Effector memory CD8-positive, alpha-beta T cell (primary cell): ENCODE results near the gene DCT.

Source experiments
- ATAC-seq: fragments of 150-1000 bp; cut with Tn5 transposase; replicated peaks from 2 replicates; pipeline ENCODE4 v1.10.0; 2021; ENCODE audit warnings: mild to moderate bottlenecking, moderate library complexity
- DNase-seq, 3 experiments: peaks; one replicate each; pipeline ENCODE4 v3.0.0; 2021
- H3K27ac Mint-ChIP-seq, 2 donors: one replicate each; pipeline ENCODE4 v1.8.0; 2022; ENCODE audit warnings: mild to moderate bottlenecking in 2 of 2, mixed read lengths in 2 of 2, moderate library complexity in 2 of 2
- H3K27me3 Mint-ChIP-seq, 2 donors: one replicate each; pipeline ENCODE4 v1.8.0; 2022; ENCODE audit warnings: mixed read lengths in 2 of 2
- H3K36me3 Mint-ChIP-seq: one replicate; pipeline ENCODE4 v1.8.0; 2022; ENCODE audit warnings: mild to moderate bottlenecking, moderate library complexity, mixed read lengths; ENCODE audit not compliant: insufficient read depth
- H3K4me1 Mint-ChIP-seq, 2 donors: one replicate each; pipeline ENCODE4 v1.8.0; 2022; ENCODE audit warnings: low read depth in 2 of 2, mixed read lengths in 2 of 2
- H3K4me3 Mint-ChIP-seq, 2 donors: one replicate each; pipeline ENCODE4 v1.8.0; 2022; ENCODE audit warnings: mild to moderate bottlenecking in 2 of 2, mixed read lengths in 2 of 2, moderate library complexity in 2 of 2
- H3K9me3 Mint-ChIP-seq, 2 donors: one replicate each; pipeline ENCODE4 v1.8.0; 2022; ENCODE audit warnings: mixed read lengths in 2 of 2

DCT gene

GRCh38 chr13:94431987-94432386 lies 47.5 kb downstream of the DCT start:
- Mint-ChIP-seq H3K4me1 (no peaks in the 10 kb centered on the region), H3K27ac (no peak overlapping the region), H3K4me3 (no peak overlapping the region), H3K27me3 (peaks cover 0 to 6% of the 10 kb centered on the region in 2 donors), H3K9me3 (no peaks in the 10 kb centered on the region), H3K36me3 (no peaks in the 10 kb centered on the region)
- DNase-seq (no peak), ATAC-seq (no peak)

DNA sequence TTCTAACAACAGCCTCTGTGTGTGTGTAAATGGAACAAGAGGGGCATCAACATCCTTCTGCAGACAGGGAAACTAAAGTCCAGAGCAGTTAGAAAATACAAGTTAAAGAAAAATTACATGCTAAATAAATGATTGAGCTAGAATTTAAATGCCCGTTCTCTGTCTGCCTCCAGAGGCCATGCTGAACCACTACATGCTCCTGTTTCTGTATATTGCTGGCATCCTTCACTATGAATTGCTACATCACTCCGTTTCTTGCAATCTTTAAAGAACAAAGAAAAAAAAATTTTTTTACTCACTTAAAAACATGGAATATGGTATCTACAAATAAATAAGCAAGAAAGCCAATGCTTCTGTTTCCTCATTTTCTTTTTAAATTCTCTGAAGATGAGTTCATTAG lies 47.9 kb downstream of the DCT start:
- H3K9me3 Mint-ChIP-seq, result no peaks in the 10 kb centered on the region
- no peak for ATAC-seq
- peaks cover 0 to 6% of the 10 kb centered on the region in 2 donors for H3K27me3 Mint-ChIP-seq
- no peaks in the 10 kb centered on the region for H3K36me3 Mint-ChIP-seq
- DNase-seq, result no peak
- H3K27ac Mint-ChIP-seq, result no peak overlapping the region
- no peaks in the 10 kb centered on the region for H3K4me1 Mint-ChIP-seq
- no peak overlapping the region for H3K4me3 Mint-ChIP-seq

DNA sequence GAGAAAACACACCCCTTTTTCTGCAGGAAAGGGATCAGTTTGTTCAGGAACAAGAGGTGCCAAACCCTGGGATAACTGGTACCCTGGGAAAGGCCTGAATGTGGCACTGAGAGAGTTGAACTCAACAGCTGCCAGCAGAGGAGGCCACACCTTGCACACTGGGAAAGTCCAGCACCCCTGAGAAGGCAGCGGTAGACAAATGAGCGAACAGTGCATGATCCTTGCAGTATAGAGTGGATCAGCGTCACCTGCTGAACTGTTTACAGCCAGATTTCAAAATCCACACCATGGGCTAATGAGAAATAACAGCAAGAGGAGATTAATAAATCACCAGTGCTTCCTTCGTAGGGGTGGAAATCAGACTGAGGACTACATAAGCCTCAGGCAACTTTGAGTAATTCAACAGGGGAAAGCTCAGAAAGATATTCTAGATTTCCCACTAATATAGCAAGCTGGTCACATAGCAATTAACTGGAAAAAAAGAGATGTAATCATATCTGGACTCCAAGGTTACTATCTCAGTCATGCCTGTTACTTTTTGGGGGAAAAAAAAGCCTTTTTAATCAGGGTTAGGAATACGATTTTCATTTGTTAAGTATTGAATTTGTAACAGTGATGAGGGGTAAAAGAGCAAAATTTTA lies 52.0 kb downstream of the DCT start:
- Mint-ChIP-seq H3K27me3 (peaks cover 11 to 18% of the 10 kb centered on the region in 2 donors), H3K9me3 (no peaks in the 10 kb centered on the region), H3K36me3 (no peaks in the 10 kb centered on the region), H3K4me1 (no peaks in the 10 kb centered on the region), H3K4me3 (no peak overlapping the region), H3K27ac (no peak overlapping the region)
- DNase-seq (no peak), ATAC-seq (no peak)

GRCh38 chr13:94419925-94420305 lies 59.6 kb downstream of the DCT start:
- Mint-ChIP-seq H3K27ac (no peak overlapping the region), H3K27me3 (peaks cover 18 to 28% of the 10 kb centered on the region in 2 donors), H3K9me3 (no peaks in the 10 kb centered on the region), H3K4me3 (no peak overlapping the region), H3K36me3 (no peaks in the 10 kb centered on the region), H3K4me1 (peaks cover 0 to 3% of the 10 kb centered on the region in 2 donors)
- DNase-seq, result no peak
- no peak for ATAC-seq

DNA sequence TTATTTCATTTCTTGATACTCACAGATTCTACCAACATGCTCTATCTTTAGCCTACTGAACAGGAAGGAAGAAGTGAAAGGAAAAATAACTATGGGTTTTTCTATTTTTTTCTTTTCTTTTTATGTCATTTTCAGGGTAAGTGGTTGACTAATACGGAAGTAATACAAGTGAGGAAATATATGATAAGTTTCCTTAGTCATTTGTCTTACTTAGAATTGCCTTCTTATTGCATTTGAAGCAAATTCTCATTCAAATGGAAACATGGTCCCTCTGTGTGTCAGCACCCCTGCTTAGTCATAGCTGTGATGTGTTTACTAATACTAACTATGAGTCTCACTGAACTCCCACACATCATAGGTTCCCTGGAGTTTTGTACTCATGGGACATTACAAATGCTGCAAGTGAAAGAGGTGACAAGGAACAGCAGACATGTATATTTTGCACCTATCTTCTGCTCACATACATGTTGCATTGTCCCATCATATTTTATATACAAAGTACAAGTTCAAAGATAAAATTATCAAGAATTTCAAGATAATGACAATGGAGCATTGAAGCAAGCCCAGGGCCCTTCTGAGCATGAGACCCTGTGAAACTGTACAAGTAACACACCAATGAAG lies 60.1 kb downstream of the DCT start:
- Mint-ChIP-seq H3K9me3 (no peaks in the 10 kb centered on the region), H3K4me3 (no peak overlapping the region), H3K36me3 (no peaks in the 10 kb centered on the region), H3K4me1 (peaks cover 0 to 3% of the 10 kb centered on the region in 2 donors), H3K27me3 (peaks cover 19 to 29% of the 10 kb centered on the region in 2 donors), H3K27ac (no peak overlapping the region)
- no peak for DNase-seq
- no peak for ATAC-seq

GRCh38 chr13:94417294-94417693 lies 62.2 kb downstream of the DCT start:
- H3K36me3 Mint-ChIP-seq, result no peaks in the 10 kb centered on the region
- DNase-seq (no peak), ATAC-seq (no peak)
- no peak overlapping the region for H3K27ac Mint-ChIP-seq
- H3K27me3 Mint-ChIP-seq, result peaks cover 27% of the 10 kb centered on the region in 2 donors
- H3K9me3 Mint-ChIP-seq, result no peaks in the 10 kb centered on the region
- no peak overlapping the region for H3K4me3 Mint-ChIP-seq
- H3K4me1 Mint-ChIP-seq, result peaks cover 0 to 3% of the 10 kb centered on the region in 2 donors

GRCh38 chr13:94416454-94417080 lies 62.9 kb downstream of the DCT start:
- no peak overlapping the region for H3K4me3 Mint-ChIP-seq
- no peak for DNase-seq
- H3K27ac Mint-ChIP-seq, result no peak overlapping the region
- H3K36me3 Mint-ChIP-seq, result no peaks in the 10 kb centered on the region
- no peaks in the 10 kb centered on the region for H3K9me3 Mint-ChIP-seq
- ATAC-seq, result no peak
- H3K4me1 Mint-ChIP-seq, result peaks cover 0 to 3% of the 10 kb centered on the region in 2 donors
- peaks cover 34% of the 10 kb centered on the region in 2 donors for H3K27me3 Mint-ChIP-seq

GRCh38 chr13:94415500-94416237 lies 63.8 kb downstream of the DCT start:
- peaks cover 0 to 3% of the 10 kb centered on the region in 2 donors for H3K4me1 Mint-ChIP-seq
- H3K9me3 Mint-ChIP-seq, result no peaks in the 10 kb centered on the region
- peaks cover 38 to 39% of the 10 kb centered on the region in 2 donors for H3K27me3 Mint-ChIP-seq
- DNase-seq (no peak), ATAC-seq (no peak)
- no peaks in the 10 kb centered on the region for H3K36me3 Mint-ChIP-seq
- no peak overlapping the region for H3K27ac Mint-ChIP-seq
- no peak overlapping the region for H3K4me3 Mint-ChIP-seq

DNA sequence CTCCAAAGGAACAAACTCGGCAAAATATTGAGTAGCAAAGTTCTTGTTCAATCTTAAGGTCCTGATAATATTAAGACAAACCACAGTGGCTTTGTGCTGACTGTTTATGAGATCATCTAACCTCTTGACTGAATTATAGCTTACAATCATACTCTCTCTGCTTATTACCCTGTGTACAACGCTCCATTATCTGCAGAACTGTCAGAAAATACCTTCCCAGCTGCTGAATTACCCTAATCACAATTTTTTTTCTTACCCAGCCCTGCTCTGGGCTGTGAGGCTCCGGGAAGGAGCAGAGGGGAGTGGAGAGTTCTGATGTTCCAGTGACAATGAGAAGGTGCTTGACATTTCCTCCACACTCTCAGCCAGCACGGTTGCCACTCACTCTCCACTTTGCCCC lies 64.8 kb downstream of the DCT start:
- no peaks in the 10 kb centered on the region for H3K36me3 Mint-ChIP-seq
- no peak overlapping the region for H3K4me3 Mint-ChIP-seq
- peaks cover 0 to 3% of the 10 kb centered on the region in 2 donors for H3K4me1 Mint-ChIP-seq
- H3K27me3 Mint-ChIP-seq, result peaks cover 32 to 39% of the 10 kb centered on the region in 2 donors
- no peaks in the 10 kb centered on the region for H3K9me3 Mint-ChIP-seq
- H3K27ac Mint-ChIP-seq, result no peak overlapping the region
- DNase-seq (no peak), ATAC-seq (no peak)

DNA sequence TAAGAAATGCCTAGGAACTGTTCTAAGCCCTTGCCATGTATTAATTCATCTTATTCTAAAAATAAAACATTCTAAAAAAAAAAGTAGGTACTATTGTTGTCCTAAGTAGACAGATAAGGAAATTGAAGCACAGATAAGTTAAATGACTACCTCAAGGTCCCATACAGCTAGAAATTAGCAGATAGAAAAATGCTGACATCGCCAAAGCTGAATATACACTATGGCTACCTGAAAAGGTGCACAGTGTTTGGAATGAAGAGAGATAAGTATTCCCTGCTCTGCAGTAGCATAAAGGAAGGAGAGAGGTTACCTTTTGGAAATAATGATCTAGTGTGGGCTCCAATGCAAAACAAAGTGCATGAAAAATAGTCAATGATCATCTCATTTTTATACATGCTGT lies 65.3 kb downstream of the DCT start:
- peaks cover 0 to 3% of the 10 kb centered on the region in 2 donors for H3K4me1 Mint-ChIP-seq
- H3K36me3 Mint-ChIP-seq, result no peaks in the 10 kb centered on the region
- DNase-seq, result no peak
- no peak overlapping the region for H3K4me3 Mint-ChIP-seq
- no peak for ATAC-seq
- H3K27ac Mint-ChIP-seq, result no peak overlapping the region
- H3K9me3 Mint-ChIP-seq, result no peaks in the 10 kb centered on the region
- H3K27me3 Mint-ChIP-seq, result peaks cover 32 to 42% of the 10 kb centered on the region in 2 donors

DNA sequence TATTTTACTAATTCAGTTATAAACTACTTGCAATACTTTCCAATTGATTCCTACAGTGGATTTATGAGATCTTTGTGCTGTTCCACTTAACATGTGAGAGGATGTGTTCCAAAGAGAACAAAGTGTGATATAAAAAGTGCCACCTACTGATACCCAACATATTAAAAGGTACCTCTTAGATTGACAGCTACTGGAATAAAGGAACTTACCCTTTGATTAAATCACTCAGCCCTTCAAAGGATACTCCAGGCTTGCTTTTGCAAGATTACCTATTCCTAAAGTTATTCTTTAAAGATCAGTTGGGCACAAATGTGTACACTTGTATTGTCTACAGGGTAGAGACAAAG lies 65.9 kb downstream of the DCT start:
- Mint-ChIP-seq H3K9me3 (no peaks in the 10 kb centered on the region), H3K4me3 (no peak overlapping the region), H3K27ac (no peak overlapping the region), H3K27me3 (peaks cover 37 to 47% of the 10 kb centered on the region in 2 donors), H3K36me3 (no peaks in the 10 kb centered on the region), H3K4me1 (no peaks in the 10 kb centered on the region)
- no peak for DNase-seq
- no peak for ATAC-seq

DNA sequence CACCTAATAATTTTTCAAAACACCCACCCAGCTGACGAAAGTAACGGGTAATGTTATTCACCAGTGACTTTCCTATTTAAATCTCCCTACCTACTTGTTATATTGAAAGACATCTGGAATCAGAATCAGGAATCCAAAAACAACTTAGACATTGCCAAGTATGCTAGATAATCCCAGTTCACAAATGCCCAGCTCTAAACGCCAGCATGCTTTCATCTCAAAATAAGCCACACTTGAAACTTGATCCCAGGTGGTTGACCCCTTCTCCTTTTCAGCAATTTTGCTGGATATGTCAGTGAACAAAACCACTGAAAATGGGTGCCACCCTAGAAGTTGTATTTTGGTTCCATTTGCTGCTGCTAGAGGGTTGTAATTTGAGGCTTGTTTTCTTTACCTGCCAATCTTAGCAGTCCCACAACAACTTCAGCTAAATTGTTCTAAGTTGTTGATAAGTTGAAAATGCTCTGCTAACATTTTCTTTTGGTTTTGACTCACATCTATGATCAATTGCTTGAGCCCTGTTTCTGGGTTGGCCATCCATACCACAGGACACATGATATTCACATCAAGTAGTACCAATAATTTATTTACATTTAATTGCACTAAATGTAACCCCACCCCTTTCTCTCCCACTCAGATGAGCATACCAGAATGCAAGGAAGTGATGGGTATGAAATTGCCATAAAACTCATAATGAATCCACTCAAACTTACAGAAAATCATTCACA lies 66.4 kb downstream of the DCT start:
- Mint-ChIP-seq H3K27ac (no peak overlapping the region), H3K9me3 (no peaks in the 10 kb centered on the region), H3K36me3 (no peaks in the 10 kb centered on the region), H3K4me3 (no peak overlapping the region), H3K4me1 (no peaks in the 10 kb centered on the region), H3K27me3 (peaks cover 41 to 51% of the 10 kb centered on the region in 2 donors)
- DNase-seq, result no peak
- ATAC-seq, result no peak

- Mint-ChIP-seq H3K4me1 (no peaks in the 10 kb centered on the region), H3K27ac (no peak overlapping the region), H3K9me3 (no peaks in the 10 kb centered on the region), H3K27me3 (peaks cover 41 to 47% of the 10 kb centered on the region in 2 donors), H3K36me3 (no peaks in the 10 kb centered on the region), H3K4me3 (no peak overlapping the region)
- DNase-seq, result no peak
- ATAC-seq, result no peak
Measured at GRCh38 chr13:94411747-94412146, 67.7 kb downstream of the DCT start.
